OCI-LY1 (cell line): ENCODE data around the gene ACBD7.

ENCODE experiments used
- H2AFZ ChIP-seq: fragments of 200-600 bp; sonication (generic), shearing (Covaris generic); 2 replicates; pipeline ENCODE4 v1.6.0; 2014; ENCODE audit warnings: antibody characterized with exemption, mild to moderate bottlenecking, low read length
- H3F3A ChIP-seq: fragments of 200-600 bp; sonication (generic), shearing (Covaris generic); 2 replicates; pipeline ENCODE4 v1.6.0; 2014; ENCODE audit warnings: mild to moderate bottlenecking, antibody characterized with exemption, low read length, moderate library complexity; ENCODE audit not compliant: insufficient read depth
- H3K27ac ChIP-seq: fragments of 200-600 bp; sonication (generic); 2 replicates; pipeline ENCODE4 v1.5.1; 2014; ENCODE audit warnings: low read length, mixed run types, mild to moderate bottlenecking, low read depth; ENCODE audit not compliant: poor library complexity, severe bottlenecking
- H3K27me3 ChIP-seq: fragments of 200-600 bp; sonication (generic); 2 replicates; pipeline ENCODE4 v1.6.0; 2014; ENCODE audit warnings: antibody characterized with exemption, mild to moderate bottlenecking, low read length, moderate library complexity; ENCODE audit not compliant: insufficient read depth
- H3K36me3 ChIP-seq: fragments of 200-600 bp; sonication (generic); 2 replicates; pipeline ENCODE4 v1.6.1; 2014; ENCODE audit warnings: mild to moderate bottlenecking, antibody characterized with exemption, low read length, moderate library complexity, mixed read lengths; ENCODE audit not compliant: insufficient read depth
- H3K4me1 ChIP-seq: fragments of 200-600 bp; sonication (generic); 2 replicates; pipeline ENCODE4 v1.5.1; 2014; ENCODE audit warnings: mild to moderate bottlenecking, low read length, moderate library complexity; ENCODE audit not compliant: insufficient read depth, severe bottlenecking
- H3K4me2 ChIP-seq: fragments of 200-600 bp; sonication (generic), shearing (Covaris generic); 2 replicates; pipeline ENCODE4 v1.6.1; 2014; ENCODE audit warnings: low read length
- H3K4me3 ChIP-seq: fragments of 200-600 bp; sonication (generic); 2 replicates; pipeline ENCODE4 v1.5.1; 2014; ENCODE audit warnings: low read length, low read depth, mild to moderate bottlenecking, mixed read lengths; ENCODE audit not compliant: poor library complexity, severe bottlenecking
- H3K79me2 ChIP-seq: fragments of 200-600 bp; shearing (Covaris generic); 2 replicates; pipeline ENCODE4 v1.6.1; 2016; ENCODE audit warnings: mixed run types, low read length, mixed read lengths; ENCODE audit not compliant: insufficient read depth
- H3K9ac ChIP-seq: fragments of 200-600 bp; sonication (generic), shearing (Covaris generic); 2 replicates; pipeline ENCODE4 v1.6.1; 2014; ENCODE audit warnings: mild to moderate bottlenecking, low read length, mixed read lengths
- H3K9me2 ChIP-seq: fragments of 200-600 bp; sonication (generic), shearing (Covaris generic); 2 replicates; pipeline ENCODE4 v1.6.1; 2014; ENCODE audit warnings: low read depth, mild to moderate bottlenecking, low read length, mixed read lengths
- H3K9me3 ChIP-seq: fragments of 200-600 bp; shearing (Covaris generic); 2 replicates; pipeline ENCODE4 v1.6.1; 2014; ENCODE audit warnings: low read length, mixed read lengths
- H4K20me1 ChIP-seq: fragments of 200-600 bp; sonication (generic), shearing (Covaris generic); 2 replicates; pipeline ENCODE4 v1.6.0; 2016; ENCODE audit warnings: mild to moderate bottlenecking, low read length; ENCODE audit not compliant: insufficient read depth
- EZH2 ChIP-seq: fragments of 200-600 bp; sonication (generic), shearing (Covaris generic); IDR thresholded peaks from 2 replicates; pipeline ENCODE4 v1.8.0; 2017; ENCODE audit warnings: borderline replicate concordance, mixed run types, mild to moderate bottlenecking, antibody characterized with exemption, low read length, moderate library complexity, mixed read lengths
- TF ChIP-seq, protein P1 (sequence below): fragments of 200-600 bp; sonication (generic), shearing (Covaris generic); IDR thresholded peaks from 2 replicates; pipeline ENCODE4 v1.5.1; 2017; ENCODE audit warnings: mild to moderate bottlenecking, antibody characterized with exemption, low read length, moderate library complexity, mixed read lengths

ACBD7 gene

DNA sequence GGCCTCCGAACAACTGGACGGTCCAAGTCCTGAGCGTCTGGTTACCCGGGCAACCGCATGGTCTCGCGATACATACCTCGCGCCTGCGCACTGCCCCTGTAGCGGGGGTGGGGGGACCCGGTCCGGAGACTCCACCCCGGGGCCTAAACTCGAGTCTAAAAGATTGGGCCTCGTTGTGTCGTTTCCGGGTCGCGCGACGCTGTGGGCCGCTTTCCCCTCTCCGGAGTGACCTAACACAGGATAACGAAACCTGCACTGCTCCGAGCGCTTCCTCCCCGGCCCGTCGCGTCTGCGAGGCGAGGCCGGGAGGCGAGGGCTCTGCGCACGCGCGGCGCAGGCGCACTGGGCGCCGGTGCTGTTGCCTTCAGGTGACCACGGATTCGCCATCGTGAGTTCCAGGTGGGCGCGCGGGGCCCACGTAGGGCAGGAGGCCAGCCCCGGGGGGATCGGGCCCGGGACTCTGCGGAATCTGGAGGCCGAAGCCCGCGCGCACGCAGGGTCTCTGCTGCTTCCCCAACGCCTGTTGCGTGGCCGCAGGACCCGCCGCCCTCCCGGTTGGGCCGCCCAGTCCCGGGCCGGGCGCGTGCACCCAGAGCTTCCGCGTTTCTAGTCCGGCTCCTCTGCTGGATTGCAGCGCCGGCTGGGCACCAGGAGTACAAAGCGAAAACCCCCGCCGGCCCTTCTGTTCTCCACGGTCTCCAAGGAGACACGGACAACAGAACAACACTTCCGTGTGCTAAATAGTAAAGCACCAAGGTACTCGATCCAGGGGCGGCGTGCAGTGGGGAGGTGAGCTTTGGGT, 8.6 kb upstream of the ACBD7 start, which contains the start of gene RPP38:
TSS of gene RPP38 (plus strand) at position 345 of the 802 bp plus-strand sequence. CDS start 5,960 bp downstream, outside the sequence.
- Histone ChIP-seq H3K4me3 (peak within 1 kb of the TSS; percentile 80), H3K79me2 (peaks cover 24% of the 10 kb centered on the region), H4K20me1 (no peaks in the 10 kb centered on the region), H3K9me2 (no peaks in the 10 kb centered on the region), H2AFZ (peak within 1 kb of the TSS; percentile 75), H3K4me2 (peak within 1 kb of the TSS; percentile 93), H3K27me3 (no peaks in the 10 kb centered on the region), H3F3A (no peaks in the 10 kb centered on the region), H3K27ac (peak within 1 kb of the TSS; percentile 86), H3K36me3 (peaks cover 14% of the 10 kb centered on the region; the same call in 1 of the 2 replicates), H3K4me1 (peaks cover 18% of the 10 kb centered on the region), H3K9ac (peak within 1 kb of the TSS; percentile 84), H3K9me3 (no peaks in the 10 kb centered on the region)
- TF ChIP-seq, protein P1, sequence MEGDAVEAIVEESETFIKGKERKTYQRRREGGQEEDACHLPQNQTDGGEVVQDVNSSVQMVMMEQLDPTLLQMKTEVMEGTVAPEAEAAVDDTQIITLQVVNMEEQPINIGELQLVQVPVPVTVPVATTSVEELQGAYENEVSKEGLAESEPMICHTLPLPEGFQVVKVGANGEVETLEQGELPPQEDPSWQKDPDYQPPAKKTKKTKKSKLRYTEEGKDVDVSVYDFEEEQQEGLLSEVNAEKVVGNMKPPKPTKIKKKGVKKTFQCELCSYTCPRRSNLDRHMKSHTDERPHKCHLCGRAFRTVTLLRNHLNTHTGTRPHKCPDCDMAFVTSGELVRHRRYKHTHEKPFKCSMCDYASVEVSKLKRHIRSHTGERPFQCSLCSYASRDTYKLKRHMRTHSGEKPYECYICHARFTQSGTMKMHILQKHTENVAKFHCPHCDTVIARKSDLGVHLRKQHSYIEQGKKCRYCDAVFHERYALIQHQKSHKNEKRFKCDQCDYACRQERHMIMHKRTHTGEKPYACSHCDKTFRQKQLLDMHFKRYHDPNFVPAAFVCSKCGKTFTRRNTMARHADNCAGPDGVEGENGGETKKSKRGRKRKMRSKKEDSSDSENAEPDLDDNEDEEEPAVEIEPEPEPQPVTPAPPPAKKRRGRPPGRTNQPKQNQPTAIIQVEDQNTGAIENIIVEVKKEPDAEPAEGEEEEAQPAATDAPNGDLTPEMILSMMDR: no peak
- TF ChIP-seq EZH2: no peak

DNA sequence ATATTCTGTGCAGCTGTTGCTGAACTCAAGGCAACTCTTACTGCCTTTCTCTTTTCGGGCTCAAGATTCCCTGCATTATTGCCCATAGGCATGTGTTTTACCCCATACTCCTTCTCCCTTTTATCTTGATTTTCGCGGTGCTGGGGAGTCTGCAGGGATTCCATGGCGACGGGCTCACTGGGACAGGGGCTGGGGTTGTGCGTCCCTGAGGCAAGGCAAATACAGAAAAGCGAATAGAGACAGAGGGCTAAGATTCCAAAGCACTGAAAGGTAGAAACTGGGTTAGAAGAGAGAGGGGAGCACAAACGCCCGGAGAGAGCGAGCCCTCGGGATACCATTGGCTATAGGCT, 8.1 kb upstream of the ACBD7 start:
- H3K27ac ChIP-seq: peak overlapping the region; percentile 86

DNA sequence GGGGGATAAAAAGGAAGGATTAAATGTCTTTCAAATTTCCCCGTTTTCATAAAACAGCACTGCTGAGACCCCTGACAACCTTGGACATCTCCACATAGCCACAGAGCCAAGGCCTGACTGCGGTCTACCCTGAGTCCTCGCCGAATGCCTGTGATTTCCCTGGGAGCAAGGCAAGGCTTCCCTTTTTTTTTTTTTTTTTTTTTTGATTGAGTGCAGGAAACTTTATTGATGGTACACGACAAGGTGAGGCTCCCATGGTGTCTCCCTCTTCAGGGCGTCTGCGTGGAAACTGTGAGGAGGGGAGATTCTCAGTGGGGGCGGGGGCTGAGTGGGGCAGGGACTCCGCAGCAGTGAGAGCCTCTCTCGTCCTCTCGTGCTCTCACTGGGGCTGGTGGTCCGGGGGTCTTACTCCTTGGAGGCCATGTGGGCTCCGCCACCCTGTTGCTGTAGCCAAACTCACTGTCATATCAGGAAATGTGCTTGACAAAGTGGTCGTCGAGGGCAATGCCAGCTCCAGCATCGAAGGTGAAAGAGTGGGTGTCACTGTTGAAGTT, 4.4 kb upstream of the ACBD7 start:
- no peaks in the 10 kb centered on the region for H3K27me3 ChIP-seq
- no peak overlapping the region for H3K27ac ChIP-seq
- no peaks in the 10 kb centered on the region for H3K36me3 ChIP-seq
- H3K9me3 ChIP-seq: no peaks in the 10 kb centered on the region
- H3K9me2 ChIP-seq: no peaks in the 10 kb centered on the region
- peaks cover 4% of the 10 kb centered on the region; the same call in 1 of the 2 replicates for H3K79me2 ChIP-seq
- H3K4me1 ChIP-seq: peaks cover 11% of the 10 kb centered on the region
- no peaks in the 10 kb centered on the region for H3F3A ChIP-seq
- H3K4me2 ChIP-seq: no peak overlapping the region
- no peak overlapping the region for H2AFZ ChIP-seq
- no peaks in the 10 kb centered on the region for H4K20me1 ChIP-seq
- TF ChIP-seq, protein P1: no peak
- TF ChIP-seq EZH2: no peak
- no peak overlapping the region for H3K9ac ChIP-seq
- no peak overlapping the region for H3K4me3 ChIP-seq

More for the DNA sequence above, 8.1 kb upstream of the ACBD7 start:
- Histone ChIP-seq H3F3A (no peaks in the 10 kb centered on the region), H3K9me3 (no peaks in the 10 kb centered on the region), H3K9ac (peak overlapping the region; percentile 84), H3K4me3 (peak overlapping the region; percentile 80), H3K36me3 (peaks cover 9% of the 10 kb centered on the region; the same call in 1 of the 2 replicates), H4K20me1 (no peaks in the 10 kb centered on the region), H3K4me1 (peaks cover 18% of the 10 kb centered on the region), H3K9me2 (no peaks in the 10 kb centered on the region), H3K79me2 (peaks cover 24% of the 10 kb centered on the region), H2AFZ (peak overlapping the region; percentile 75), H3K4me2 (peak overlapping the region; percentile 93), H3K27me3 (no peaks in the 10 kb centered on the region)
- TF ChIP-seq, protein P1: no peak
- TF ChIP-seq EZH2: no peak
